Keratinocyte (primary cell): ENCODE data around the gene ALKAL2. TPM values are rescaled to one million over a fixed set of nuclear protein-coding genes. Genes with fewer than 3 reads are reported as not detected.

Experiments
- DNase-seq: peaks from one replicate; pipeline ENCODE4 v3.0.0-alpha.2; 2011; ENCODE audit warnings: low read depth, missing footprints, low spot score
- FAIRE-seq: peaks from 2 replicates; lab custom pipeline; 2011; peaks lifted over from hg19 to GRCh38; lab: Jason Lieb, UNC
- H2AFZ ChIP-seq: 2 replicates; pipeline ENCODE4 v1.6.0; 2012; ENCODE audit warnings: low read length, control low read depth, inconsistent platforms; ENCODE audit not compliant: control insufficient read depth
- H3K27ac ChIP-seq: 2 replicates; pipeline ENCODE4 v1.5.1; 2011; ENCODE audit warnings: low read length; ENCODE audit not compliant: control insufficient read depth, insufficient read depth
- H3K27me3 ChIP-seq: 3 replicates; pipeline ENCODE4 v1.6.0; 2011; ENCODE audit warnings: low read length; ENCODE audit not compliant: control insufficient read depth, insufficient read depth; ENCODE audit errors: extremely low read depth
- H3K36me3 ChIP-seq, 2 experiments: 2 replicates in 1 of 2; 3 replicates in 1 of 2; pipeline ENCODE4 v1.5.1; 2011; ENCODE audit warnings: low read length in 2 of 2, mild to moderate bottlenecking in 1 of 2; ENCODE audit not compliant: control insufficient read depth in 2 of 2, insufficient read depth in 2 of 2; ENCODE audit errors: extremely low read depth in 1 of 2
- H3K4me1 ChIP-seq: 3 replicates; pipeline ENCODE4 v1.5.1; 2011; ENCODE audit warnings: low read length; ENCODE audit not compliant: control insufficient read depth, insufficient read depth; ENCODE audit errors: extremely low read depth
- H3K4me2 ChIP-seq: 3 replicates; pipeline ENCODE4 v1.6.0; 2011; ENCODE audit warnings: low read depth, low read length; ENCODE audit not compliant: control insufficient read depth, insufficient read depth; ENCODE audit errors: extremely low read depth
- H3K4me3 ChIP-seq, 3 experiments: fragments of 200-600 bp in 1 of 3; sonication (generic) in 1 of 3; 2 replicates in 2 of 3; 3 replicates in 1 of 3; pipeline ENCODE4 v1.5.1; 2011 to 2016; ENCODE audit warnings: low read length in 3 of 3, mild to moderate bottlenecking in 3 of 3, control low read depth in 2 of 3, inconsistent platforms in 1 of 3, low read depth in 1 of 3, mixed read lengths in 1 of 3, mixed run types in 1 of 3, moderate library complexity in 1 of 3; ENCODE audit not compliant: control insufficient read depth in 2 of 3, insufficient read depth in 2 of 3; ENCODE audit errors: extremely low read depth in 1 of 3
- H3K79me2 ChIP-seq: 2 replicates; pipeline ENCODE4 v1.6.0; 2012; ENCODE audit warnings: low read length; ENCODE audit not compliant: control insufficient read depth, insufficient read depth
- H3K9ac ChIP-seq: 3 replicates; pipeline ENCODE4 v1.6.0; 2011; ENCODE audit warnings: low read length; ENCODE audit not compliant: control insufficient read depth, insufficient read depth; ENCODE audit errors: extremely low read depth
- H3K9me1 ChIP-seq: 3 replicates; pipeline ENCODE4 v1.6.0; 2011; ENCODE audit warnings: low read length; ENCODE audit not compliant: control insufficient read depth, insufficient read depth; ENCODE audit errors: extremely low read depth
- H3K9me3 ChIP-seq: 2 replicates; pipeline ENCODE4 v1.5.1; 2012; ENCODE audit warnings: low read depth, low read length; ENCODE audit not compliant: control insufficient read depth
- H4K20me1 ChIP-seq: 3 replicates; pipeline ENCODE4 v1.6.0; 2011; ENCODE audit warnings: low read length; ENCODE audit not compliant: control insufficient read depth, insufficient read depth; ENCODE audit errors: extremely low read depth
- CTCF ChIP-seq, 3 experiments: IDR thresholded peaks in 1 of 3; conservative IDR thresholded peaks in 1 of 3; optimal IDR thresholded peaks in 1 of 3; 2 replicates in 2 of 3; 3 replicates in 1 of 3; pipeline versions ENCODE3 to v1.5.1; 2011; ENCODE audit warnings: low read length in 3 of 3, mild to moderate bottlenecking in 3 of 3, moderate library complexity in 2 of 3, control low read depth in 1 of 3, inconsistent platforms in 1 of 3; ENCODE audit not compliant: insufficient read depth in 2 of 3; ENCODE audit errors: extremely low read depth in 1 of 3
- EZH2 ChIP-seq: IDR thresholded peaks from one replicate; pipeline ENCODE4 v1.6.1; 2012; ENCODE audit warnings: inconsistent platforms, mild to moderate bottlenecking, low read length, moderate library complexity
- dilution Hi-C: fragments of 300-500 bp; cut with MboI; formaldehyde crosslinking; loops from one replicate; pipeline ENCODE4 v1.7.0; 2020; ENCODE audit warnings: low sequenced_read_pairs; ENCODE audit not compliant: extremely low pct_ligation_motif_present
- polyA plus RNA-seq, 5 experiments: library from polyadenylated mRNA; depleted of rRNA in 3 of 5; stranded (reverse) in 3 of 5; stranded (forward) in 1 of 5; unstranded in 1 of 5; fragments of >200 nt; gene quantifications; 1 replicate in 1 of 5; 2 replicates in 3 of 5; 3 replicates in 1 of 5; pipeline versions ENCODE4 v1.2.1 to v1.2.3, GENCODE V29; 2011 to 2012; ENCODE audit warnings: missing spikeins in 2 of 5, low read depth in 1 of 5, low replicate concordance in 1 of 5

Gene ALKAL2
- polyA plus RNA-seq, 1 donor (not counting 4 experiments of a cell fraction or from before 2014, with no cell fraction given), result not detected

GRCh38 chr2:305366-305765 is 17.5 kb upstream of the ALKAL2 start:
- Histone ChIP-seq H3K4me1 (no peaks in the 10 kb centered on the region), H3K79me2 (no peaks in the 10 kb centered on the region), H3K27me3 (no peaks in the 10 kb centered on the region), H4K20me1 (no peaks in the 10 kb centered on the region), H3K27ac (no peak overlapping the region), H3K36me3 (no peaks in the 10 kb centered on the region), H3K9me3 (no peaks in the 10 kb centered on the region), H3K4me2 (no peak overlapping the region), H2AFZ (no peak overlapping the region), H3K9me1 (no peaks in the 10 kb centered on the region), H3K9ac (no peak overlapping the region), H3K4me3 (no peak overlapping the region)
- dilution Hi-C loops, result no loop called here
- DNase-seq, result no peak
- no peak for TF ChIP-seq EZH2
- TF ChIP-seq CTCF (optimal IDR thresholded peaks at IDR 0.05 in 1 of 3, IDR thresholded peaks at IDR 0.05 in 1 of 3, conservative IDR thresholded peaks at IDR 0.05 in 1 of 3; ENCODE audit: extremely low read depth in 1 of 3, insufficient read depth in 2 of 3, low read length in 3 of 3), result no peak
- no peak for FAIRE-seq

DNA sequence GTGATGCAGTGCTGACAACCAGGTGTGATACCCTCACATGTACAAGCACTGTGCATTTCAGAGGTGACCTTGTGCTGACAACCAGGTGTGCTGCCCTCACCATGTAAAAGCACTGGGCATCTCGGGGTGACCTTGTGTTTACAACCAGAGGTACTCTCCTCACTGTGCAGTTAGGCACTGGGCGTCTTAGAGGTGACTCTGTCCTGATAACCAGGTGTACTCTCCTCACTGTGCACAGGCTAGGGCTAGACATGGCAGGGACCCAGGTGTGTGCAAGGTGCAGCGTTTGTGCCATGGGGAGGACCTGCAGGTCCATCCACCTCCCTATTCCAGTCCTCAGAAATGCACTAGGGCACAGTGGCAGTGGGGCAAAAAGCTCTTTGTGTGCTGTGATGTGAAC is 8.5 kb upstream of the ALKAL2 start:
- H3K79me2 ChIP-seq, result no peaks in the 10 kb centered on the region
- no peaks in the 10 kb centered on the region for H3K4me1 ChIP-seq
- TF ChIP-seq EZH2 (no peak), CTCF (optimal IDR thresholded peaks at IDR 0.05 in 1 of 3, IDR thresholded peaks at IDR 0.05 in 1 of 3, conservative IDR thresholded peaks at IDR 0.05 in 1 of 3; ENCODE audit: extremely low read depth in 1 of 3, insufficient read depth in 2 of 3, low read length in 3 of 3) (no peak)
- H3K27ac ChIP-seq, result no peak overlapping the region
- H3K9ac ChIP-seq, result no peak overlapping the region
- H3K36me3 ChIP-seq, result no peaks in the 10 kb centered on the region
- no peaks in the 10 kb centered on the region for H4K20me1 ChIP-seq
- no peak overlapping the region for H3K4me3 ChIP-seq
- FAIRE-seq, result no peak
- H3K27me3 ChIP-seq, result peaks cover 12% of the 10 kb centered on the region
- H3K9me3 ChIP-seq, result no peaks in the 10 kb centered on the region
- no peak overlapping the region for H2AFZ ChIP-seq
- H3K9me1 ChIP-seq, result no peaks in the 10 kb centered on the region
- dilution Hi-C loops, result no loop called here
- DNase-seq, result no peak
- H3K4me2 ChIP-seq, result no peak overlapping the region
